GM21381 (cell line): Measurements from ENCODE around the gene LINGO4.

Experiments
- ATAC-seq: cut with Tn5 transposase; IDR thresholded peaks from one replicate; pipeline ENCODE4 v1.9.1; 2021; ENCODE audit warnings: mild to moderate bottlenecking, moderate library complexity; ENCODE audit not compliant: unreplicated experiment

The LINGO4 gene, protein sequence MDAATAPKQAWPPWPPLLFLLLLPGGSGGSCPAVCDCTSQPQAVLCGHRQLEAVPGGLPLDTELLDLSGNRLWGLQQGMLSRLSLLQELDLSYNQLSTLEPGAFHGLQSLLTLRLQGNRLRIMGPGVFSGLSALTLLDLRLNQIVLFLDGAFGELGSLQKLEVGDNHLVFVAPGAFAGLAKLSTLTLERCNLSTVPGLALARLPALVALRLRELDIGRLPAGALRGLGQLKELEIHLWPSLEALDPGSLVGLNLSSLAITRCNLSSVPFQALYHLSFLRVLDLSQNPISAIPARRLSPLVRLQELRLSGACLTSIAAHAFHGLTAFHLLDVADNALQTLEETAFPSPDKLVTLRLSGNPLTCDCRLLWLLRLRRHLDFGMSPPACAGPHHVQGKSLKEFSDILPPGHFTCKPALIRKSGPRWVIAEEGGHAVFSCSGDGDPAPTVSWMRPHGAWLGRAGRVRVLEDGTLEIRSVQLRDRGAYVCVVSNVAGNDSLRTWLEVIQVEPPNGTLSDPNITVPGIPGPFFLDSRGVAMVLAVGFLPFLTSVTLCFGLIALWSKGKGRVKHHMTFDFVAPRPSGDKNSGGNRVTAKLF

DNA sequence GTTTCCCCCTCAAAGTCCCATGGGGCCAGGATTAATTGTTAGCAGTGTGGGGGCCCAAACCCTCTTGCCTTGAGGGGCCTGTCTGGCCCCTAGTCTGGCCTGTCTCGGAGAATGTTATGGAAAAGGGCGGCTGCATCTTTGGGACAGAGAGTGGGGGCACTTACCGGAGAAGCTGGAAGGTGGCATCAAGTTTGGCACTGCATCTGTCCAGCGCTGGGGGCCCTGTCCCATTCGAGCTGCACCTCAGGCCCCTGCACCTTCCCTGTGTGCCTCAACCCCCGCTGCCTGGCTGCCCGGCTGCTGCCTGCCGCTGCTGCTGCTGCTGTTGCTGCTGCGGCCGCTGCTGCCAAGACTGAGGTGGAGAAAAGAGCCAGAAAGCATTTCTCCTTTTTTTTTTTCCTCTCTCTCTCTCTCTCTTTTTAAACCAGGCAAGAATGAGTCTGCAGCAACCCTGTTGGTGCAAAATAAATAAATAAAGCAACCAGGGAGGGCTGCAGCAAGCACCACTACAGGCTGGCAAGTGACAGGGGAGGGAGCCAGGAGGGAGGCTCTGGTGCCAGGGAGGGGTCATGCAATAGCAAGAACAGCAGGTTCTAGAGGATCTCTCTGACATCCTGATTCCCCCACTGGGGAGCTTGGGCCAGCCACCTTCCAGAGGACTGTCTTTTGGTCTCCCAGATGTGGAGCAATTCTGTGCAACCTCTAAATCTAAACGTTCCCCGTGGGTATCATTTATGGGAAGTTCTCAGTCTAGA lies at the start of gene LINGO4:
Gene LINGO4 (minus strand): TSS at position 354 of the 755 bp plus-strand sequence. CDS start 2,715 bp downstream, outside the sequence.
- no peak for ATAC-seq

DNA sequence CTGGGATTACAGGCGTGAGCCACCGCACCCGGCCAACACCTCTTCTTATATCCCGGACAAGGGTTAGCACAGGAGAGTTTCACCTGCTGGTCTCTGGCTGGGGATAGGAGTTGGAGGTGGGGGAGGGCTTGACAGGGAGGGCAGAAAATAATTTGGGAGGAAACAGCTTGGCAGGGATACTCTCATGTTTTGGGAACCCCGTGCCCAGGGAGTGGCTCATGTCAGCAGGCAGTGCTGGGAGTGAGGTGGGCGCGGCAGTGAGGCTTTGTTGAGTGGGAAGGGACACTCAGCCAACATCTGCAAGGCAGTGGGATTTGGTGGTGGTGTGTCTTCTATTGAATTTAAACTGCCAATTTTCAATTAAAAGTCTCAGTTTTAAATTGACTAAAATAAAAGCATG lies 49.4 kb upstream of the LINGO4 start:
- no peak for ATAC-seq

DNA sequence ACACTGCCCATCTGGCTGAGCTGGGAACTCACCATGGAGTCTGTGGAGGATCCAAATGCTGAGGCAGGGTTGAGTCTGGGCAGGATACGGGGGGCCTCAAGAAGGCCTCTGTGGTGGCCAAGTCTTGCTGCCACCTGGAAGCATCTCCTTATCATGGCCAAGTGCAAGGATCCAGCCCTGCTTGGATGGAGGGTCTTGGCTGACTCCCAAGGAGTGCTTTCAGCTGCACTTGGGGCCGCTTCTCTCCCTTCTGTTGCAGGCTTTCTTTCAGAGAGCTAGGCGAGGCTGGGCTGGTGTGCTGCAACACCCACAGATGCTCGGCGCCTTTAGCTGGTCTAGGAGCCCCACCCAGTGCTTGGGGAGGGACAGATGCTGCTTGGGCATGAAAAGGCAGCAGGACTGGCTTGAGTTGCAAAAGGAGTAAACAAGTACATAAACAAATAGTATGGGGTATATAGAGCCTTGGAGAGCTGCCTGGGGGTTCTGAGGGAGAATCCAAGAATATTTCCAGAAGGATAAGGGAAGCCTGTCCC lies 48.3 kb upstream of the LINGO4 start, which contains the start of gene THEM5:
Gene THEM5 (minus strand): TSS at position 302 of the 533 bp plus-strand sequence. CDS start 147 bp downstream, at position 155.
- no peak for ATAC-seq

DNA sequence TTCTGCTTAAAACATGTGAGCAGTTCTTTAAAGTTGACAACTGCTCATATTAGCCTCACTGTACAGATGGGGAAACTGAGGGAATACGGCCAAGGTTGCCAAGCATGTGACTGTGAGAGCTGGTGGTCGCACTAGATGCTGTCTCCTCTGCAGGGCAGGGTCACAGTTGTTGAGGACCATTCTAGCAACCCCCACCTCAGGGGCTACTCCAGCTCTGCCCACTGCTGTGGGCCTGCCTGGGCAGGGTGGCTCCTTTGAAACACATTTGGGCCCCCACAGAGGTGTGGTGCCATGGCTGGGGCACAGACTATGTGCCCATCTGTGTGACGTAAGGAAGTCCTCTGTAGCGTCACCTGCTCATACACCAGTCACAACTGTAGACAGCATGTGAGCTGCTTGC lies 47.5 kb upstream of the LINGO4 start:
- no peak for ATAC-seq

DNA sequence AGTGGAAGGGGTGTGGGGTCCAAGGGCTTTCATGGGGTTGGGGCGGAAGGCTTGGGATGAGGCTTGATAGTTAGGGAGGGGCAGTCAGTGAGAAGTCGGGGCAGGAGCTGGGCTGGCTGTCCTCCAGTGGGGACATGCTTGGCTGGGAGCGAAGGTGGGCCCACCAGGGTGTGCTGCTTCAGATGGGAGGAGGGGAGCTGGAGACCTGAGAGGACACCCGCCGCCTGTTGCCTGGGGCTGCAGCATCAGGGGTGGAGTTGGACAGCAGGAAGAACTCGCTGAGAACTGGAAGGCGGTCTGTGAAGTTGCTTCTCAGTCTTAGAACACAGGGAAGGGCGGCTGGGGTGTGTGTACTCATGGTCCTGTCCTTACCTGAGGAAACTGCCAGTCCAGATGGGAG lies 46.7 kb upstream of the LINGO4 start:
- ATAC-seq, result no peak

DNA sequence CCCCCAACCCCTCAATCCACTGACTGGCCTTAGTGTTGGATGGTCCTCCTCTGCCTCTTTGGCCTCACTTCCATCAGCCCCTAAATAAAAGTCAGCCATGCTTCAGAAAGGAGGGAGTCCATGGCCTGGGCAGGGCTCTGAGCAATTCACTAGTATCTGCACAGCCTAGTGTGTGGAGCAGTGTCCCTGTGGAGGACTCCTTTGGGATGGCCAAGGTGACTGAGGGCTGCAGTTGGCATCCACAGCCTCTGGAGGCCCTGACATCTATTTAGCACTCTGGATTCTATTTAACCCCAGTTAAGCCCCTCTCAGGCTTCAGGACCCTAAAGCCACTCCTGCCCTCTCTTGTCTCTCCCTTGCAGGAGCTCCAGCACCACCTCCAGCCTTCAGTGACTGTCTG lies 44.7 kb upstream of the LINGO4 start:
- ATAC-seq, result no peak

DNA sequence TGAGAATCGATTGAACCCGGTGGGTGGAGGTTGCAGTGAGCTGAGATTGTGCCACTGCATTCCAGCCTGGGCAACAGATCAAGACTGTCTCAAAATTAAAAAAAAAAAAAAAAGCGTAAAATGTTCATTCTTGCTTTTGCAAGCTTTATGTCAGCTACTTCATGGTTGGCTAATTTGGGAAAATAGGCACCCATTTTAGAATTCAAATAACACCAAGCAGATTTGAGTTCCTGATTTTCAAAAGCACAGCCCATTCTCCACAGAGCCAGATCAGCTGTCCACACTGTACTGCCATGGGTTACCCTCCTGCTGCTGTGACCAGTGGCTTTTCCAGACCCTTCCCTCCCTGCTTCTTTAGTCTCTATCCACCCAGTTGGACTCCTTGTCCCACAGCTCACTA lies 43.9 kb upstream of the LINGO4 start:
- ATAC-seq, result no peak

DNA sequence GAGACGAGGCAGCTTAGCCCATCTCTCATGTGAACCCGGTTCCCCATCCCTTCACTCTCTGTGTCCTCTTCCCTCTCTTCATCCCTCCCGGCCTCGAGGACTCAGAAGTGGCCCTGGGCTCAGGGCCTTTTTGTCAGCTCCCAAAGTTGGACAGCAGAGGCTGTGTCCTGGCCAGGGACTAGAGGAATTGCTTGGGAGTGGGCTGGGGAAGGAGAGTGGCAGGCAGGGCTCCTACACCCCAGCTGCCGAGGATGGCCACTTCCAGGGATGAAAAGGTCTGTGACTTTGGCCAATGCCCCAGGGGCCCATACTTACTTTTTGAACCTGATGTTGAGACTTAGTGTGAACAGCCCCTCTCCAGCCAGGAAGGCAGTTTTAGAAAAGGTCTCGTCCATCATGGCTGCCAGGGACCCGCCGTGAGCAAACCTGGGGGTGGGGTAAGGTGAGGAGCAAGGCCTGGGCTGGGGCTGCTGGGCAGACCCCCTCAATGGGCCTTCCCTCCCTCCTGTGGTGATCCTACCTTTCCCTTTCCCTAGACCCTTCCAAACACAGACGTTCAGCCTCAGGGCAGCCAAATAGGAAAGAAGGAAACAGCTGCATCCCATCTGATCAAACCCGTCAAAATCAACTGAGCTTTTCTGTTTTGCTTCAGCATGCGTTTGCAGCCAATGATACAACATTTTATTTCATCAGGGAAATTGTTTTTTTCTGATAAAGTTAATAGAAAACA lies 42.8 kb upstream of the LINGO4 start:
- ATAC-seq, result no peak

DNA sequence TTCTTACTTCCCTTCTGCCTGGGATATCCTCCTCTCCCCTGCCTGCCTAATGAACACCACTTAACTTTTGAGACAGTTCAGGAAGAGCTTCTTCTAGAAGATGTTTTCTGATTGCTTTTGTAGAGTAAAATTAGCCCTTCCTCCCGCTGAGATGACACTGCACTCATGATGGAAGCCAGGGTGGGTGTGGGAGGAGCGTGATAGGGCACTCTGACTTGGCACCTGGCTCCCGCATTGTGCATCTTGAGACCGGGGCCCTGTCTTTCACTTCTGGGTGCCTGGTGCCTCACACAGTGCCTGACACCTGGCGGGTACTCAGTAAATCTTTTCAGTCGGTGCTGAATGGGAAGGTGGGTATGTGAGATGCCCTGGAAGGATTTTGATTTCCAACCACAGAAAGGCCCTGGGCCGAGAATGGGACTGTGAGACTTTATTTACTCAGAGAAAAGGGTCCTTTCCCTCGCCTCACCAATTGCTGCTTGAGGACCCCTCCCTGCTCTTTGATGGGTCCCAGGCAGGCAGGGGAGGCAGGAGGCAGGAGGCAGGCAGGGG lies 41.5 kb upstream of the LINGO4 start:
- ATAC-seq, result no peak

DNA sequence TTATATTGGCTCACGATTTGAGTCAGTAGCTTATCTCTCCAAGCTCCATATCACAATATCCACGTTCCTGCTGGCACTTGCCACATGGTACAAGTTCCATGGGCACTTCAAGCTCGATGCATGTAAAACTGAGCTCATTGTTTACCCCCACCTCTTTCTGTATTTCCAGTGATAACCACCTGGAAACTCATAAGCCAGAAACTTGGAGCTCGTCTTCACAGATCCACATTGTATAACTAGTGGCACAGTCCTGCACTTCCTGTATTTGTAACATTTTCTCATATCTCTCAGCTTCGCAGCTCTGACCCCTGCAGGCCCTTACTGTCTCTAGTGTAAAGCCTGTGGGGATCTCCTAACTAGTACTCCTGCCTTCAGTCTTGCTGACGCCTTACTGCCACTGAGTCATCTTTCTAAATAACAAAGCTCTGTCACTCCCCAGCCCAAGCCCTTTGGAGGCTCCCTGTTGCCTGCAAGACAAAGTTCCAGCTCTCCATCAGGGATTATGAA lies 40.9 kb upstream of the LINGO4 start:
- no peak for ATAC-seq

DNA sequence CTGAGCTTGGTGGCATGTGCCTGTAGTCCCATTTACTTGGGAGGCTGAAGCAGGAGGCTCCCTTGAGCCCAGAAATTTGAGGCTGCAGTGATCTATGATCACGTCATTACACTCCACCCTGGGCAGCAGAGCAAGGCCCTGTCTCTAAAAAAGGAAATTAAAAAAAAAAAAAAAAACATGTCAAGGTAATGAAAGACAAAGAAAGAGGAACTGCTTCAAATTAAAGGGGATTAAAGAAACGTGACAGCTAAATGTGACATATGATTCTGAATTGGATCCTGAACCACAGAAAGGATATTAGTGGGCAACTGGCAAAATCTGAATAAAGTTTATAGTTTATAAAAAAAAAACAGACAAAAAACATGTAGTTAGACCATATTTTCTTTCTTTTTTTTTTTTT lies 38.2 kb upstream of the LINGO4 start:
- no peak for ATAC-seq

DNA sequence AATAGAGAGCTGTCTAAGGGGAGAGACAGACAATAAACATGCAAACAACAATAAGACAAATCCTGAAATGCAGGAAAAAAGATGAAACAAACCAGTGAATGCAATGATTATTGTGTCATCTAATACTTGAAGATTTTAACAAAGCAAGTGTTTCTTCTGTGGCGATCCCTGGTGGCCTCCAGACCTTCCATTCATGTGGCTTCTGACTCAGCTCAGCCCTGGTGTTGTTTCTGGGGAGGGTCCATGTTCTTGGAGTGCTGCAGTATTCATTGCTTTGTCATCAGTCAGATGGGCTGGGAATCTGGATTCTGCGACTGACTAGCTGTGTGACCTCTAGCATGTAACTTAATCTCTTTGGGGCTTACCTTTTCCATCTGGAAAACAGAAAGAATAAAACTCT lies 35.9 kb upstream of the LINGO4 start:
- ATAC-seq, result no peak

DNA sequence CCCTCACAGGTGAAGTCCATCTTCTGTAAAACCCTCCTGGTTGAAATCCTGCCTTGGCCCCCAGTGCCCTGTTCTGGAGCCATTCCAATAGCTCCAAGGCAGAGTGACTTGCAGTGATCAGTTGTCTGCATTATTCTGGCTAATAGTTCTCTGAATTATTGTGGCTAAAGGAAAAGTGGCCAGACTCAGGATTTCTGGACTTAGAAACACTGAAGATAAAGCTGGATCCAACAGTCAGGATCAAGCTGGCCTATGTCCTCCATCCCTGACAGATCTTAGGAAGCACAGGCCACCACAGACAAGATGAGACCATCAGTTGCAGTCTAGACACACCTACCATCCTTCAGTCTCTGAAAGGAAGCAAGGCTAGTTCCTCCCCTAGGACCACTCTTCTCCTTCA lies 35.2 kb upstream of the LINGO4 start:
- no peak for ATAC-seq

DNA sequence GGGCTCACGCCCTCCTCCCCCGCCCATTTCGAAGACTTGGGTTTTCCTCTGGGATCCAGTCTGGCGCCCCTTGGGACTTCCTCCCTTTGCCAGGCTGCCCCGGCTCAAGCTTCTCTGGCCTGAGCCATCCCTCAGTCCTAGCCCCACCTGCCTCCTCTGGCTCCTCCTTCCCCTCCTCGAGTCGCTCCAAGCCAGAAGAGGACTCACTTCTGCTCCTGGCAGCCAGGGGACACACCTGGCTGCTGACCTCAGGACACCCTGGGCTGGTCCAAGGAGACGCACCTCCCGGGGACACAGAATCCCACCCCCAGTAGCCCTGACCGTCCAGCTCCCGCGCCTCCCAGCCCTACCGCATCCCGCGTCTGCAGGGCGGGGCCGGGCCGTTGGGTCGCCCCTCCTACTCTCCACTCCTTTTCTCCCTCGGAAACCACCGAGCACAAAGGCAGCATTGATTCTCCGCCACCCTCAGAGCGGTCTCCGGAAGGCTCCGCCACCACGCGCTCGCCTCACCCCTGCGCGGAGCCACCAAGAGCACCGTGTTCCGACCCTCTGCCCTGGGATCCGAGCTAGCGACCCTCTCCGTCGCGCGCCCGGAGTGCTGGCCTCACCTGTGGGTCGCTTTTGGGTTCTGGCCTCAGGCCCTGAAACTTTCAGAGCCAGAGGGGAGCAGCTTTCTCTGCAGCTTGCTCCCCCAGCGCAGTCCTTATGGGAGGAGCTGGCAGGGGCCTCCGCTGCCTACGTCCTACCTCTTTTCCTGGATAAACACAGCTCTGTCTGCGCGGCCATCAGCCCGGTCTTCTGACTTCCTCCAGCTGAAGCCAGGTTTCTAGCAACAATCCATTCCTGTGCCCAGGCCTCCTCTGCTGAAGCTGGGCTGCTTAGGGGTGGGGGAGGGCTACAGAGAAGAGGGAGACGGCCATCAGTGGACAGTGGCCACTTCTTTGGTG lies 34.5 kb upstream of the LINGO4 start, which contains the start of gene C2CD4D:
Gene C2CD4D (minus strand): TSS at position 364 of the 947 bp plus-strand sequence. CDS start 831 bp downstream, outside the sequence.
- ATAC-seq, result no peak

DNA sequence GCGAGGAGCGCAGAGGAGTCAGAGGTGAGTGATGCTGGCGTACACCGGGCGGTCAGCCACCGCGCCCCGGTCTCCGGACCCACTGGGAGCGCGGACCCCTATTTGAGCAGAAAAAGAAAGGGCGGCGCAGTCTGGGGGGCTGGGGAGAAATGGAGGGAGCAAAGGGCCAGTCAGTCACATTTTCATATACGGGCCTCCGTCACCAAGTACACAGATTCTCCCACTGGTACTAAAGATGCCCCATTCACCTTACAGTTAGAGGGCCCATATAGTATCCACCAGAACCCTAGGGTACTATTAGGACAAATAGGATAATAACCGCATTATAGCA lies 33.8 kb upstream of the LINGO4 start:
- ATAC-seq, result no peak

DNA sequence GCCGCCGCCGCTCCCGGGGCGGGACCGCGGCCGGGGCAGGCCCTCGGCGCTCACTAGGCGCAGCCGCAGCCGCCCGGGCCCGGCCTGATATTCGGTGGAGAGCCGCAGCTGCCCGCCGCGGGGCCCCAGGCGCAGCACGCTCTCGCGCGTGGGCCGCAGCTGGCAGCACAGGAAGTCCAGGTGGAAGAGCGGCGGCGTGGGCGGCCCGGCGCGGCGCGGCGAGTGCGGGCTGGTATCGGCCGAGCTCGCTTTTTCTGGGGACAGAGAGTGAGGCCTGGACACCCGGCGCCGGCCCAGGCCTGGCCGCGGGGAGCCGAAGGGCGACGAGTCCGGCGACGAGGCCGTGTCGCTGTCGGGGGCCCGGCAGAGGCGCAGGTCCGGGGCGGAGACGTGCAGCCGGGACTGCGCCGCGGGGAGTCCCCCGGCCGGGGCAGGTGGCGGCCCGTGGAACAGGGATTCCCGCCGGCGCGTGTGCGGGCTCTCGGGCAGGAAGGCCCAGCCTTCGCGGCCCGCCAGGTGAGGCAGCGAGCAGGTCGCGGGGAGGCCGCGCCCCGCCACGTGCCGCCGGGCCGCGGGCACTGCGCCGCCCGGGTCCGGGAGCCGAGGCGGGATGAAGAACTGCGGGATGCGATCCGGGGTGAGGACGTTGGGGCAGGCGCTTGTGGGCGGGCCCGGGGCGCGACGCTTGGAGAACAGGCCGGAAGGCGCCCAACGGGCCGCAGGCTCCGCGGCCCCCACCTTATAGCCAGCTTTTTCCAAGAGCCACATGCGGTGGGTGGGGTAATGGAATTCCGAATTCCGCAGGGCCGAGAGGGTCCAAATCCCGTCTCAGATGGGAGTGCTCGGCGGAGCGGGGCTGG lies 33.2 kb upstream of the LINGO4 start:
- no peak for ATAC-seq

DNA sequence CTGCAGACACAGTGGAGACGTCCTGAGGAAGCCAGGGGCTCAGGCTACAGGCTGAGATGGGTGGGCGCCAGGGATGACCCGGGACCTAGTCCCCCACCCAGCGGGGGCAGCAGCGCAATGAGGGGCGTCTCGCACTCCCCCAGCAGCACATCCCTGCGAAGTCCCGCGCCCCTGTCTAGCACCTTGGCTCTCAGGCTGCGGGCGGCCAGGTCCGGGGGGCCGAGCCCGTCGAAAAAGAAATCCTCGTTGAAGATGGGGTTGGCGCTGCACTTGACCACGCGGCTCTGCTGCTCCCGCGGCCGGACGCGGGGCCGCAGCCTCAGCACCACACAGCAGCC lies 32.6 kb upstream of the LINGO4 start:
- ATAC-seq, result no peak

DNA sequence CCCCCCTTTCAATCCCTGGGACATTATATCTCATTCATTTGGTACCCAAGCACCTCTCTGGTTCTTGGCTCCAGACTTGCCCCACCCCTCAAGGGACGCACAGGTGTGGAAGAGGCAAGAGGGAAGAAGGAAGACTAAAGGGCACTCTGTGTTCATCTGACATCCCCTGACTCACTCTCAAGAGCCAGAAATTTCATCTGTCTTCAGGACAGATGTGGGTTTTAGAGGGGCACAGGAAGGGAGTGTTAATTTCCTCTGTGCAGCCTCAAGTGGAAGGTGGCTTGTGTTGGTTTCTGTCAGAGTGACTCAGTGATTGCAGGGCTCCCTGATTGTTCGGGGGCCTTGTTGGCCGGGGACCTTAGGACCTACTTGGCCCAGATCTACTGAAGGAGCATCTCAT lies 32.0 kb upstream of the LINGO4 start:
- ATAC-seq, result no peak
